HG03196 (cell line): ENCODE results near the gene DNAJC12.
"Not testable (repeated sequence)": the region's sequence is repeated elsewhere in the genome, so short reads cannot be mapped to it uniquely, and the experiment has no call there.

Experiments used
- ATAC-seq: cut with Tn5 transposase; IDR thresholded peaks from one replicate; pipeline ENCODE4 v1.9.1; 2021; ENCODE audit not compliant: unreplicated experiment

Gene DNAJC12

GRCh38 chr10:67793313-67793712 lies 44.7 kb downstream of the DNAJC12 start:
- no peak for ATAC-seq

- ATAC-seq = no peak
These were observed 45.3 kb downstream of the DNAJC12 start for GRCh38 chr10:67792653-67793052.

- ATAC-seq = no peak
These were observed 47.2 kb downstream of the DNAJC12 start for GRCh38 chr10:67790534-67791408.

GRCh38 chr10:67789769-67790168 lies 48.2 kb downstream of the DNAJC12 start:
- ATAC-seq = no peak

- peak; percentile 77 for ATAC-seq
These were observed 49.7 kb downstream of the DNAJC12 start for GRCh38 chr10:67788028-67788886.

- ATAC-seq = no peak
These were observed 52.9 kb downstream of the DNAJC12 start for GRCh38 chr10:67785098-67785497.

- no peak for ATAC-seq
These were observed 53.5 kb downstream of the DNAJC12 start for GRCh38 chr10:67784474-67784873.

GRCh38 chr10:67783606-67784294 lies 54.2 kb downstream of the DNAJC12 start:
- ATAC-seq = no peak

- ATAC-seq = no peak
These were observed 55.5 kb downstream of the DNAJC12 start for GRCh38 chr10:67782530-67782929.

- ATAC-seq = peak; percentile 86
These were observed 57.0 kb downstream of the DNAJC12 start for GRCh38 chr10:67780759-67781538.

GRCh38 chr10:67780204-67780621 lies 57.8 kb downstream of the DNAJC12 start:
- not testable (repeated sequence) for ATAC-seq

- ATAC-seq = peak; percentile 35
These were observed 58.4 kb downstream of the DNAJC12 start for GRCh38 chr10:67779465-67780203.

GRCh38 chr10:67776371-67776770 lies 61.6 kb downstream of the DNAJC12 start:
- ATAC-seq = no peak

- ATAC-seq = no peak
These were observed 62.7 kb downstream of the DNAJC12 start for GRCh38 chr10:67775279-67775678.

GRCh38 chr10:67772894-67773511 lies 65.0 kb downstream of the DNAJC12 start:
- peak; percentile 95 for ATAC-seq

- no peak for ATAC-seq
These were observed 65.8 kb downstream of the DNAJC12 start for GRCh38 chr10:67772151-67772550.

- peak; percentile 12 for ATAC-seq
These were observed 66.8 kb downstream of the DNAJC12 start for GRCh38 chr10:67771200-67771599.

GRCh38 chr10:67770537-67770936 lies 67.5 kb downstream of the DNAJC12 start:
- ATAC-seq = peak; percentile 71

- ATAC-seq = no peak
These were observed 70.7 kb downstream of the DNAJC12 start for GRCh38 chr10:67767244-67767643.
